IPS-20b (cell line): ENCODE data around the gene GIT2.

Experiments used
- H3K27ac ChIP-seq: one replicate; pipeline ENCODE4 v1.5.1; 2013; ENCODE audit warnings: low read length
- H3K27me3 ChIP-seq: 2 replicates; pipeline ENCODE4 v1.6.1; 2013; ENCODE audit warnings: mild to moderate bottlenecking, low read length, inconsistent platforms; ENCODE audit not compliant: insufficient read depth
- H3K36me3 ChIP-seq: 2 replicates; pipeline ENCODE4 v1.6.1; 2013; ENCODE audit warnings: low read depth, mild to moderate bottlenecking, inconsistent platforms, low read length, moderate library complexity; ENCODE audit not compliant: insufficient read depth
- H3K4me1 ChIP-seq: 2 replicates; pipeline ENCODE4 v1.6.1; 2013; ENCODE audit warnings: mild to moderate bottlenecking, control low read depth, inconsistent platforms, low read length, moderate library complexity; ENCODE audit not compliant: insufficient read depth
- H3K4me3 ChIP-seq: 2 replicates; pipeline ENCODE4 v1.5.1; 2013; ENCODE audit warnings: mild to moderate bottlenecking, low read length, inconsistent platforms
- H3K9ac ChIP-seq: 2 replicates; pipeline ENCODE4 v1.6.1; 2013; ENCODE audit warnings: low read depth, mild to moderate bottlenecking, inconsistent platforms, low read length, moderate library complexity
- H3K9me3 ChIP-seq: 2 replicates; pipeline ENCODE4 v1.6.1; 2013; ENCODE audit warnings: mild to moderate bottlenecking, low read depth, low read length, inconsistent platforms; ENCODE audit not compliant: insufficient read depth

Gene GIT2

DNA sequence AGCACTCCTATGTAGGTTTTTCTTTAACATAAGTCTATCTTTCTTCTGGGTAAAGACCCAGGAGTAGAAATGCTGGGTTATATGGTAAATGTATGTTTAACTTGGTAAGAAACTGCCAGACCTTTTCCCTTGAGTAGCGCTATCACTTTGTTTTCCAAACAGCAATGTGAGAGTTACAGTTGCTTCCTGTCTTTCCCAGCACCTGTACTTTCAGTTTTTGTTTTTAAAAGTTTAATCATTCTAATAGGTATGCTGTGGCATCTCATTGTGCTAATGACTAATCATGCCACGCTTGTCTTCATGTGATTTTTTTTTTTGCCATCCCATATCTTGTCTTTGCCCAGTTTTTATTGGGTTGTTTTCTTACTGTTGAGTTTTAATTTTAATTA, 28.1 kb downstream of the GIT2 start:
- no peak overlapping the region for H3K9ac ChIP-seq

DNA sequence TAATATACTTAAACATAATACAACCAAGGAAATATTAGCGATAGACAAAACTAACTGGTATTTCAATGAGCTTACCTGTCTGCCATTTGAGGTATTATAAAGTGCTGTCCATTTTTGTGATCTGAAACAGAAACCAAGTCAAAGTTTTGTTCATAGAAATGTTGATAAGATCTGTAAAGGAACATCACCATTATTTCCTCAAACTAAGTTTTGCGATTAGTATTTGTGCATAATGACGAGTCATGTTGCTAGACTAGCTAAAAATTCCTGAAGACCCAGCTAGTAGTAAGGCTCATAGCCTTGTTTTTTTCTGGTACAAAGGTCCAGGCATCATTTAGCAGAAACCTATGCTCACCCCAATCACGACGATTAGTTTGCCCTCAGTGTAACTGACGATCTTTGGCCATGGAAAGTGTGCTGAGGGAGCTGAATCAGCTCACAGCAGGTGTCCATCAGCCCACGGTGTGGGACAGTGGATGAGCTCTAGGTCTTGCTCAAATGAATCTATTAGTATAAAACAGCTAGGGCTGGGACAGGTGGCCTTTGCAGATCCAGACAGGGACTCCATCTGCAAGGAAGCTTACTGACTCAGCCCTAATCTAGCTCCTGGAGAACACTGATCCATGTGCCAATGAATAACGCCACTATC, 28.7 kb downstream of the GIT2 start:
- Histone ChIP-seq H3K4me1 (peaks cover 4% of the 10 kb centered on the region; the same call in 1 of the 2 replicates), H3K9ac (no peak overlapping the region), H3K27ac (no peak overlapping the region), H3K9me3 (no peaks in the 10 kb centered on the region), H3K36me3 (peaks cover 27% of the 10 kb centered on the region; the same call in 1 of the 2 replicates), H3K27me3 (no peaks in the 10 kb centered on the region), H3K4me3 (no peak overlapping the region)

More for the DNA sequence above, 28.1 kb downstream of the GIT2 start:
- Histone ChIP-seq H3K27me3 (no peaks in the 10 kb centered on the region), H3K4me3 (no peak overlapping the region), H3K9me3 (no peaks in the 10 kb centered on the region), H3K36me3 (peaks cover 27% of the 10 kb centered on the region; the same call in 1 of the 2 replicates), H3K4me1 (peaks cover 4% of the 10 kb centered on the region; the same call in 1 of the 2 replicates), H3K27ac (no peak overlapping the region)

DNA sequence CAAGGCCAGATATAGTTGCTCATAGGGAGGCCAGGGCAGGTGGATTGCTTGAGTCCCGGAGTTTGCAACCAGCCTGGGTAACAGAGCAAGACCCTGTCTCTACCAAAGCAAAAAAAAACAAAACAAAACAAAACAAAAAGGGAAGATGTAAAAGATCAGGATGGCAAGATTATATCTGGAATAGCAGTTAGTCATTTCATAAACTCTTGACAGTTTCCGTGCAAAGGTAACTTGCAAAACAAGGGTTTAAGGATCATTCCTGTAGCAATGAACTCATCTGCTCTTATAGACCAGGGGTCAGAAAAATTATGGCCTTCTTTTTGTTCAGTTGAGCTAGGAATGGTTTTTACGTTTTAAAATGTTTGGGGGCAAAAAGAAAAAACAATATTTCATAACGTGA, 29.6 kb downstream of the GIT2 start:
- no peak overlapping the region for H3K4me3 ChIP-seq
- peaks cover 4% of the 10 kb centered on the region; the same call in 1 of the 2 replicates for H3K4me1 ChIP-seq
- no peak overlapping the region for H3K9ac ChIP-seq
- no peaks in the 10 kb centered on the region for H3K9me3 ChIP-seq
- peaks cover 31% of the 10 kb centered on the region; the same call in 1 of the 2 replicates for H3K36me3 ChIP-seq
- H3K27ac ChIP-seq, result no peak overlapping the region
- no peaks in the 10 kb centered on the region for H3K27me3 ChIP-seq

DNA sequence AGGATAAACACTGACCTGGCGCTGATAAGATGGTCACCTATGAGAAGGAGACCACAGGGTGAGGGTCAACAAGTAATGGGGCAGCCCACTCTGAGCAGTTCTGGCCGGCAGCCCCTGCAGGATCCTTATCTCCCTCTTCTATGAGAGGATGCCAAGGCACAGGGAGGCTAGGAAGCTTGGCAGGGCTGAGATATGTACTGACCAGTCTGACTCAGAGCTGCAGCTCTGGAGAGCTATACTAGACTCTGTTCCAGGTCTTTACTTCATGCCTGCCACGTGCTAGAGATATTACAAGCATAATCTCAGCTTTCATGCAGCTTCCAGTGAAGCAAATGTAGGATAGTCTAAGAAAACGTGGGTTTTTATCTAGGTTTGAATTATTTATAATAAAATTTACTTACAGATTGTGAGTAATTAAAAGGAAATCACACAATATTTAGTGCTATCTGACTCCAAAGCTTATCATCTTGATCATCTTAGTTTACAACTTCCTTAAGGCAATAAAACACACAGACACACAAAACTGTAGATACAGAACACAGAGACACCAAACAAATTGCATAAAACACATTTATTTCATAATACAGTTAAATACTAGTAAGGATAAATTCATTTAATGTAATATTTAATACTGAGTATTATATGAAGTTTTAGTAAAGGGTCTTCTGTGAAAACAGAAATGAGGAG, 32.3 kb downstream of the GIT2 start:
- no peaks in the 10 kb centered on the region for H3K27me3 ChIP-seq
- H3K27ac ChIP-seq, result no peak overlapping the region
- H3K36me3 ChIP-seq, result peaks cover 39% of the 10 kb centered on the region
- no peak overlapping the region for H3K9ac ChIP-seq
- no peak overlapping the region for H3K4me3 ChIP-seq
- H3K4me1 ChIP-seq, result peaks cover 4% of the 10 kb centered on the region; the same call in 1 of the 2 replicates
- no peaks in the 10 kb centered on the region for H3K9me3 ChIP-seq

DNA sequence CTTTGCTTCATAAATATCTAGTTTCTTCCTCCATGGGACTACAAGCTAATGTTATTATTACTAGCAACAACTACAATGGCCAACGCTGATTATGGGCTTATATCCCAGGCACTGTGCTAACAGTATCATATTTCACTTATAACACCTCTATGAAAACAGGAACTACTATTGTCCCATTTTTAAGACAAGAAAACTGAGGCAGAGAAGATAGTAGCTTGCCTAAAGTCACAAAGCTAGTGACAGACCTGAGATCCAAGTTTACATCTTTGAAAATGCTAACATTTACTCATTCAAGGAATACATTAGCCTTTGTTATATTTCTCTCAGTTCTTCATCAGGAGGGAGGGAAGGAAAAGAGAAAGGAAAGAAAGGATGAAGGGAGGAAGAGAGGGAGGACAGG, 32.8 kb downstream of the GIT2 start:
- H3K27ac ChIP-seq, result no peak overlapping the region
- H3K36me3 ChIP-seq, result peaks cover 39% of the 10 kb centered on the region
- no peaks in the 10 kb centered on the region for H3K9me3 ChIP-seq
- H3K27me3 ChIP-seq, result no peaks in the 10 kb centered on the region
- no peak overlapping the region for H3K9ac ChIP-seq
- H3K4me1 ChIP-seq, result peaks cover 4% of the 10 kb centered on the region; the same call in 1 of the 2 replicates
- no peak overlapping the region for H3K4me3 ChIP-seq

DNA sequence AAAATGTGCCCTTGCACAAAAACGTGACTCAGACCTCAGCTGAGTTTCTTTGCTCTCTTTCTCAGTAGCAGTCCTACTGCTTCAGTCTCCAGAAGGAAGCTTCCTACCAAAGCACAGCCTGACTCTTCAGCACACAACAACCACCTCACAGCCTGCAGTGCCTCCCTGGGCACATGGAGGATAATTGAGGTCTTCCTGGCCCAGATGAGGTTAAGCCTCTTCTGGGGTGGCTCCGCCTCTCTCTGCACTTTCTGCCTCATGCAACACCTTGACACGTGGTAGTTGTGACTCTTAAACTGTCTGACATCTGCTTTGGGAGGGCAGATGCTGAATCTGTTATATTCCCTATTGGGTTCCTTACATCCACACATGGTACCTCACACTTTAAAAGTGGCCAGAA, 33.8 kb downstream of the GIT2 start:
- no peak overlapping the region for H3K4me3 ChIP-seq
- peaks cover 39% of the 10 kb centered on the region for H3K36me3 ChIP-seq
- H3K4me1 ChIP-seq, result no peaks in the 10 kb centered on the region
- H3K27ac ChIP-seq, result no peak overlapping the region
- H3K9me3 ChIP-seq, result no peaks in the 10 kb centered on the region
- H3K27me3 ChIP-seq, result no peaks in the 10 kb centered on the region
- H3K9ac ChIP-seq, result no peak overlapping the region; the same call in 1 of the 2 replicates

DNA sequence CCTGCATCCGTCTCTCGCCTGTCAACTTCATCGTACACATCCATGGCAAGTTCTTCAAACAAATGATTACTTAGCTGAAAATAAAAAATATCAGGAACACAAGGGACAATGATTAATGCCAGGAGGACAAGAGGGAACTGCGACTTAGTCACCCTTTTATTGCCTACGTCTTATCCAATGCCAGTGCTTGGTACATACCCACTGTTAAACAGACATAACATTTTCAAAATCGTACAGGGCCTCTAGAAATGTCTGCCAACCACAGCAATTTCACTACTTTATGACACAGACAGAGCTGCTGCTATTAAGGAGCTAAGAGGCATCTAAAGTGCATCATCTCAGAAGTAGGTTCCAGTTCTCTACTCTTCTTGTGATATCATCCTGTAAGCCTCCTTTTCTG, 34.6 kb downstream of the GIT2 start:
- Histone ChIP-seq H3K4me1 (no peaks in the 10 kb centered on the region), H3K27me3 (no peaks in the 10 kb centered on the region), H3K9ac (no peak overlapping the region), H3K27ac (no peak overlapping the region), H3K36me3 (peaks cover 37% of the 10 kb centered on the region), H3K9me3 (no peaks in the 10 kb centered on the region), H3K4me3 (no peak overlapping the region)

DNA sequence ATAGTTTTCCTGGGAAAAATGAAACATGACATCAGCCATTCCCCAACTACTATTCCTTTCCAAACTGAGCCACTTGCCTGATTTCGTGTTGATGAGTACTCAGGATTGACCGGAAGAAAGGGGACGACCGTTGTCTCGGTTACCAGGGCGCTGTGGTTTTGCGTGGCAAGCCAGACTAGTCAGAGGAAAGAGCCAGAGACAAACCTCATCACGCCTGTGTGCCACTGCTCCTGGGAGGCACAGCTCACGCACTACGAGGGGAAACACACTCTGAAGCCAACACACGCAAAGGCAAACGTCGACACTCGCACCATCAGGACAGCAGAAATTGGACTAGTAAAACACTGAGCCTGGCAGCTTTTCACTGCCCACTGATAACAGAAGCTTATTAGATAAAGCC, 35.0 kb downstream of the GIT2 start:
- Histone ChIP-seq H3K4me1 (no peaks in the 10 kb centered on the region), H3K9me3 (no peaks in the 10 kb centered on the region), H3K27me3 (no peaks in the 10 kb centered on the region), H3K4me3 (no peak overlapping the region), H3K9ac (no peak overlapping the region), H3K27ac (no peak overlapping the region), H3K36me3 (peaks cover 39% of the 10 kb centered on the region)

DNA sequence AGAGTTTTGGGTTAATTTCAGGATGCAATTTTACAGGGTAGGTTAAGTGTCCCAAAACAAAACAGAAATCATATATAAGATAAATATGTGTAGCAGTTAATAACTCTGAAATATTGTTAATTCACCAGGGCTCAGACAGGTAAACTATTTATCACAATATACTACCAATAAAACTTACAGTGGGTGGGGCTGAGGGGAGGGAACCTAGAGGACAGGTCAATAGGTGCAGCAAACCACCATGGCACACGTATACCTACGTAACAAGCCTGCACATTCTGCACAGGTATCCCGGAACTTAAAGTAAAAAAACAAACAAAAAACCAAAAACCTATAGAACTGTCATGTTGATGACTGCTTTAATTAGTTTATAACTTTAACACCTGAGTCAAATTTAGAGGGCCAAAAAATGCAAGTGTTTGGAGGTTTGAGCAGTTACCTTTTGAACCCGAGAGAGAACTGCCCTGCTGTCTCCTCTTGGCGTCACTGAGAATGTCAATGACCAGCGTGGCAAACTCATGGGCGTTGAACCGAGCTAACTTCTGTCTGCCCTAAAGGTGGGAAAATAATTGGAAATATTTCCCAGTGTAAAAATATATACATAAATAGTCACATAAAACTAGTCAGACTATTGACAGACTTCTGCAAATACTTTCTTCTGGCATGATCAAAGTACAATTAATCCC, 36.6 kb downstream of the GIT2 start:
- H3K36me3 ChIP-seq, result peaks cover 29% of the 10 kb centered on the region
- no peaks in the 10 kb centered on the region for H3K9me3 ChIP-seq
- no peaks in the 10 kb centered on the region for H3K4me1 ChIP-seq
- H3K27ac ChIP-seq, result no peak overlapping the region
- no peaks in the 10 kb centered on the region for H3K27me3 ChIP-seq
- H3K4me3 ChIP-seq, result no peak overlapping the region
- no peak overlapping the region for H3K9ac ChIP-seq

DNA sequence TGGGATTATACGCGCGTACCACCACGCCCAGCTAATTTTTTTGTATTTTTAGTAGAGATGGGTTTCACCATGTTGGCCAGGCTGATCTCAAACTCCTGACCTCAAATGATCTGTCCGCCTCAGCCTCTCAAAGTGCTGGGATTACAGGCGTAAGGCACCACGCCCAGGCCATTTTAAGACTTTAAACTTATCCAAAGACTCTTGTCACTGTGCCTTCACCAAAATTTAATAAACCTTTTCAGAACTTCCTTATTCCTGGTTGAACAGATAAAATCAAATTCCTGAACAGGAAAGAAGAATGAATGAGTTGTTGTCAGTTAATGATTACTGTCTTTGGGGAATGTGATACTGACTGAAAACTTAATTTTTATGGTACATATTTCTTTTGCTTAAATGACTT, 37.8 kb downstream of the GIT2 start:
- Histone ChIP-seq H3K4me3 (no peak overlapping the region), H3K4me1 (no peaks in the 10 kb centered on the region), H3K36me3 (peaks cover 28% of the 10 kb centered on the region), H3K27me3 (no peaks in the 10 kb centered on the region), H3K27ac (no peak overlapping the region), H3K9ac (no peak overlapping the region), H3K9me3 (no peaks in the 10 kb centered on the region)

DNA sequence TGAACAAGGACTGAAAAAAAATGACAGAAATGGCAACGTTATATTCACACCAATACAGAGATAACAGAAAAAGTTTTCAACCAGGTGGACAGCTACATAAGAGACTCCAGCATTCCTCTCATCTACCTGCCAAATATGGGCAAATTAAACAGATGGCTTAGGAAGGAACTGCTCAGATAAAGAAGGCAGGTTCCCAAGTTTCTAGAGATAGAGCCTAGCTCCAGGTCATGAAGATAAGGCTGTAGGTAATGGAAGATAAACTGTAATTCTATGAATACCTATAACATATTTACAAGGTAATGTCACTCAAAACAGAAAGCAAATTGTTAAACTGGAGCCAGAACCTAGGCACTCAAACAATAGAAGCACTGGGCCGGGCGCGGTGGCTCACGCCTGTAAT, 42.5 kb downstream of the GIT2 start:
- H3K9ac ChIP-seq, result no peak overlapping the region
- no peaks in the 10 kb centered on the region for H3K27me3 ChIP-seq
- no peak overlapping the region for H3K27ac ChIP-seq
- H3K4me1 ChIP-seq, result peaks cover 3% of the 10 kb centered on the region; the same call in 1 of the 2 replicates
- H3K9me3 ChIP-seq, result no peaks in the 10 kb centered on the region
- peaks cover 53% of the 10 kb centered on the region for H3K36me3 ChIP-seq
- no peak overlapping the region for H3K4me3 ChIP-seq

DNA sequence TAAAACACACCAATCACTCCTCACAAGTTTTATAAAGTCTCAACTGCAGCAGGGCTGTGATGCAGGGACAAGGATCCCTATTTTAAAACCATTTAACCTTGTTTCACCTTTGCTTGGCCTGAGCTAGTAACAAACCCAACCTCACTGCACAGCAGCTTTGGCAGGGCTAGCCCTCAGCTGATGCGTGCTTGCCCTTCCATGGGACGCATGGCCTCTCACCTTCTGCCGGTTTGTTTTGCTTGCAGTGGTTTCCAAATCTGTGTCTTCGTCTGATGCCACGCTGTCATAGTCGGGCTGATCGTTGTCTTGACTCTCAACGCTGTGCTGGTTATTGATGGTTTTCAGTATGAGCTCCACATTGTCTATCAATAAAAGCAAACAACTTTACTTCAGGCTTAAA, 43.3 kb downstream of the GIT2 start:
- Histone ChIP-seq H3K4me3 (no peak overlapping the region), H3K36me3 (peaks cover 61% of the 10 kb centered on the region), H3K4me1 (peaks cover 3% of the 10 kb centered on the region; the same call in 1 of the 2 replicates), H3K27me3 (no peaks in the 10 kb centered on the region), H3K9me3 (no peaks in the 10 kb centered on the region), H3K27ac (no peak overlapping the region), H3K9ac (no peak overlapping the region)
